Left kidney (tissue), 2 donors: Measurements from ENCODE around the gene NABP2. TPM values are rescaled to one million over a fixed set of nuclear protein-coding genes. Genes with fewer than 3 reads are reported as not detected.
"Not testable (repeated sequence)": the region's sequence is repeated elsewhere in the genome, so short reads cannot be mapped to it uniquely, and the experiment has no call there.

ENCODE experiments used
- DNase-seq: peaks from one replicate; pipeline ENCODE4 v3.0.0-alpha.2; 2013
- polyA plus RNA-seq: library from polyadenylated mRNA; unstranded; fragments of 120-200 nt; gene quantifications from one replicate; pipeline ENCODE4 v1.2.1, GENCODE V29; 2013; ENCODE audit not compliant: insufficient read length

NABP2 gene
- polyA plus RNA-seq, 1 donor = 31.5 TPM

- DNase-seq = no peak
These were observed 43.4 kb downstream of the NABP2 start for GRCh38 chr12:56267443-56268071.

GRCh38 chr12:56271031-56271430 lies 46.9 kb downstream of the NABP2 start:
- no peak for DNase-seq

GRCh38 chr12:56272468-56272867 lies 48.3 kb downstream of the NABP2 start:
- not testable (repeated sequence) for DNase-seq

GRCh38 chr12:56274299-56274698 lies 50.2 kb downstream of the NABP2 start:
- no peak for DNase-seq

- no peak for DNase-seq
These were observed 54.8 kb downstream of the NABP2 start for GRCh38 chr12:56278905-56279304.

Other genes starting within 250 kb of the NABP2 start
- 55.5 TPM for gene SUOX, start 227.1 kb upstream of the NABP2 start, polyA plus RNA-seq
- 25.6 TPM for gene IKZF4, start 203.3 kb upstream of the NABP2 start, polyA plus RNA-seq
- gene RPS26, start 182.4 kb upstream of the NABP2 start, polyA plus RNA-seq = 113 TPM
- 111 TPM for gene ERBB3, start 144.2 kb upstream of the NABP2 start, polyA plus RNA-seq
- gene PA2G4, start 119.8 kb upstream of the NABP2 start, polyA plus RNA-seq = 164 TPM
- 4,270 TPM for gene RPL41, start 107.7 kb upstream of the NABP2 start, polyA plus RNA-seq
- gene ZC3H10, start 106.1 kb upstream of the NABP2 start, polyA plus RNA-seq = 5.8 TPM
- gene ESYT1, start 96.1 kb upstream of the NABP2 start, polyA plus RNA-seq = 81.2 TPM
- 155 TPM for gene MYL6B, start 71.8 kb upstream of the NABP2 start, polyA plus RNA-seq
- 1,671 TPM for gene MYL6, start 66.0 kb upstream of the NABP2 start, polyA plus RNA-seq
- gene SMARCC2, start 34.9 kb upstream of the NABP2 start, polyA plus RNA-seq = 160 TPM
- gene RNF41, start 2.4 kb upstream of the NABP2 start, polyA plus RNA-seq = 45.4 TPM
- 51.0 TPM for gene SLC39A5, start 5.7 kb downstream of the NABP2 start, polyA plus RNA-seq
- 35.9 TPM for gene ANKRD52, start 34.0 kb downstream of the NABP2 start, polyA plus RNA-seq
- gene COQ10A, start 42.6 kb downstream of the NABP2 start, polyA plus RNA-seq = 23.7 TPM
- gene CS, start 76.0 kb downstream of the NABP2 start, polyA plus RNA-seq = 241 TPM
- gene CNPY2, start 91.6 kb downstream of the NABP2 start, polyA plus RNA-seq = 157 TPM
- 135 TPM for gene PAN2, start 109.7 kb downstream of the NABP2 start, polyA plus RNA-seq
- 1.2 TPM for gene IL23A, start 114.5 kb downstream of the NABP2 start, polyA plus RNA-seq
- 153 TPM for gene STAT2, start 135.8 kb downstream of the NABP2 start, polyA plus RNA-seq
- gene APOF, start 138.5 kb downstream of the NABP2 start, polyA plus RNA-seq = 0.08 TPM
- 49.1 TPM for gene TIMELESS, start 225.1 kb downstream of the NABP2 start, polyA plus RNA-seq
- gene MIP, start 230.3 kb downstream of the NABP2 start, polyA plus RNA-seq = 0.17 TPM
- 7.2 TPM for gene SPRYD4, start 244.2 kb downstream of the NABP2 start, polyA plus RNA-seq